HEK293T (cell line): ENCODE measurements around the gene SLC9A9.

ENCODE experiments used
- CTCF ChIA-PET: fragments of 350-600 bp; formaldehyde crosslinking; extraction: SDS; loops from one replicate; lab custom pipeline; 2021; ENCODE audit warnings: antibody characterized with exemption, inconsistent platforms; lab: Yijun Ruan, JAX
- POLR2A ChIA-PET: fragments of 350-600 bp; formaldehyde crosslinking; extraction: SDS; loops from one replicate; lab custom pipeline; 2020; ENCODE audit warnings: antibody characterized with exemption, inconsistent platforms; lab: Yijun Ruan, JAX
- DNase-seq: peaks from one replicate; pipeline ENCODE4 v3.0.0; 2012; ENCODE audit warnings: mixed read lengths; ENCODE audit errors: extremely low spot score
- ARNT ChIP-seq: fragments of 450-650 bp; IDR thresholded peaks from 2 replicates; pipeline ENCODE4 v1.6.1; 2017; ENCODE audit warnings: mild to moderate bottlenecking
- BHLHE40 ChIP-seq: fragments of 450-650 bp; IDR thresholded peaks from 2 replicates; pipeline ENCODE4 v1.6.1; 2016; ENCODE audit warnings: mild to moderate bottlenecking, moderate library complexity, borderline replicate concordance
- CTBP1 ChIP-seq: fragments of 450-650 bp; IDR thresholded peaks from 2 replicates; pipeline ENCODE4 v1.6.1; 2016; ENCODE audit warnings: borderline replicate concordance
- ELF4 ChIP-seq: fragments of 450-650 bp; IDR thresholded peaks from 2 replicates; pipeline ENCODE4 v1.6.1; 2017; ENCODE audit warnings: antibody characterized with exemption
- FOXA1 ChIP-seq: fragments of 450-650 bp; IDR thresholded peaks from 2 replicates; pipeline ENCODE4 v1.6.1; 2016; ENCODE audit warnings: mild to moderate bottlenecking
- FOXK2 ChIP-seq: fragments of 450-650 bp; IDR thresholded peaks from 2 replicates; pipeline ENCODE4 v1.6.1; 2016; ENCODE audit warnings: mild to moderate bottlenecking
- FOXM1 ChIP-seq: fragments of 450-650 bp; IDR thresholded peaks from 2 replicates; pipeline ENCODE4 v1.6.1; 2017; ENCODE audit warnings: mild to moderate bottlenecking, borderline replicate concordance
- HDGF ChIP-seq: fragments of 450-650 bp; IDR thresholded peaks from 2 replicates; pipeline ENCODE4 v1.6.1; 2017; ENCODE audit warnings: antibody characterized with exemption, borderline replicate concordance
- L3MBTL2 ChIP-seq: fragments of 450-650 bp; conservative IDR thresholded peaks from 2 replicates; pipeline ENCODE4 v1.6.1; 2016; ENCODE audit warnings: mild to moderate bottlenecking
- LEF1 ChIP-seq: fragments of 450-650 bp; IDR thresholded peaks from 2 replicates; pipeline ENCODE4 v1.6.1; 2017; ENCODE audit warnings: mild to moderate bottlenecking, borderline replicate concordance
- NFRKB ChIP-seq: fragments of 450-650 bp; IDR thresholded peaks from 2 replicates; pipeline ENCODE4 v1.6.1; 2016; ENCODE audit warnings: mild to moderate bottlenecking, moderate library complexity
- SP1 ChIP-seq: fragments of 450-650 bp; IDR thresholded peaks from 2 replicates; pipeline ENCODE4 v1.6.1; 2017
- SUZ12 ChIP-seq: fragments of 450-650 bp; IDR thresholded peaks from 2 replicates; pipeline ENCODE4 v1.6.1; 2016; ENCODE audit warnings: mild to moderate bottlenecking
- TARDBP ChIP-seq: fragments of 450-650 bp; IDR thresholded peaks from 2 replicates; pipeline ENCODE4 v1.6.1; 2016
- ZNF384 ChIP-seq: fragments of 450-650 bp; IDR thresholded peaks from 2 replicates; pipeline ENCODE4 v1.6.1; 2016
- TF ChIP-seq, protein P1 (sequence below): fragments of 450-650 bp; IDR thresholded peaks from 2 replicates; pipeline ENCODE4 v1.6.1; 2016

SLC9A9 gene

DNA sequence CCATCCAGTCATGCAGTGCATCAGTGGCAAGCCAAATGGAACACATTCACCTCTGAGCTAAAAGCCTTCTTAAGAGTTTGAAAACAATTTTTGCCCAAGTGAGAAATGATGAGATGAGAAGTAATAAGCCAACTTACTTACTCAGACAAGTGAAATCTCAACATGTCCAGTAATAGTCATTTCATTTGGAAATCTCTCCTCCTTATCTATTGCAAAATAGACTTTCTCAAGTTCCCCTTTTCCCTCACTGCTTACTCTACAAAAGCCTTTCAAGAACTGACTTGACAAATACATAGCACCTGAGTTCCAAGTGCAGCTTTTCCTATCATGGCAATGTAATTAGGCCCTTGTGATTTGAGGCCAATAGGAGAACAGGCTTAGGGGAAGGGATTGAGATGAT is 282.3 kb downstream of the SLC9A9 start:
- DNase-seq = no peak
- ChIA-PET POLR2A (no interaction called here), CTCF (no interaction called here)
- TF ChIP-seq L3MBTL2 = no peak
- TF ChIP-seq SUZ12 = no peak
- no peak for TF ChIP-seq FOXM1
- no peak for TF ChIP-seq LEF1
- no peak for TF ChIP-seq FOXK2
- no peak for TF ChIP-seq FOXA1
- TF ChIP-seq BHLHE40 = no peak
- no peak for TF ChIP-seq SP1

DNA sequence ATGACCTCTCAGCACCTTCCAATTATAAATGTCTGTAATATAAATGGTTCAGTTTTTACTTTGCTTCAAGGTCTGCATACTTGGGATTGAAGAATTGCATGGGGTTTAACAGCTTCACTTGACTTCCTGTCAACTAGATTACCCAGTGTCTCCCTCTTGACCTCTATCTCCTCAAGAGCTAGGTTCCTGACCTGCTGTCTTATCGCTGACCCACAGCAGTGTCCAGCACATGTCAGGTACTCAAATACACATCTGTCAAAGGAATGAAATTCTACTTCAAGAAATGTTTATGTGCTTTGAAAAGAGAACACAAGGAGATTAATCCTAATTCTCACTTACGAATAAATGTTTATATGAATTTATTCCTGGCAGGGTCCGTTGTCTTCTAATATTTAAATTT is 284.5 kb downstream of the SLC9A9 start:
- DNase-seq = no peak
- POLR2A ChIA-PET = no interaction called here
- TF ChIP-seq FOXA1 (no peak), FOXM1 (no peak), L3MBTL2 (no peak), ELF4 (no peak), FOXK2 (no peak), TARDBP (no peak), NFRKB (no peak), LEF1 (no peak), ARNT (no peak), ZNF384 (no peak), CTBP1 (no peak), SUZ12 (no peak), SP1 (no peak), HDGF (no peak), BHLHE40 (no peak)
- TF ChIP-seq, protein P1, sequence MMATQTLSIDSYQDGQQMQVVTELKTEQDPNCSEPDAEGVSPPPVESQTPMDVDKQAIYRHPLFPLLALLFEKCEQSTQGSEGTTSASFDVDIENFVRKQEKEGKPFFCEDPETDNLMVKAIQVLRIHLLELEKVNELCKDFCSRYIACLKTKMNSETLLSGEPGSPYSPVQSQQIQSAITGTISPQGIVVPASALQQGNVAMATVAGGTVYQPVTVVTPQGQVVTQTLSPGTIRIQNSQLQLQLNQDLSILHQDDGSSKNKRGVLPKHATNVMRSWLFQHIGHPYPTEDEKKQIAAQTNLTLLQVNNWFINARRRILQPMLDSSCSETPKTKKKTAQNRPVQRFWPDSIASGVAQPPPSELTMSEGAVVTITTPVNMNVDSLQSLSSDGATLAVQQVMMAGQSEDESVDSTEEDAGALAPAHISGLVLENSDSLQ = no peak
- CTCF ChIA-PET = no interaction called here

DNA sequence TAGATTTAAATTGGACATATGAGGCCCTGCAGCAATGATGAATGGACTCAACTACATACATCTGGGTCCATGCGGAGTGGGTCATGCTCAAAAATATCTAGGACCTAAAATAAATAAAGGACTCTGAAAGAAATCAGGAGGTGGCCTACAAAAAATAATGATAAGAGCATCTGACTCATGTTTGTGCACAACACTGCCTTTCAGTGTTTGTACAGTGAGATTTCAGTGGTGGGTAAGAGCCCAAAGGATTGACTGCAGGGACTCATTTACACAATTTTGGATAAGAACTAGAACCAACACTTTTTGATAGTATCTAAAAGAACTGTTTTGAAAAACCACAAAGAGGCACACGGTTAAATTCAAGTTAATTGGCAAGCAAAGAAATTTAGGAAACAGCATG is 285.5 kb downstream of the SLC9A9 start:
- no peak for DNase-seq
- POLR2A ChIA-PET = no interaction called here
- CTCF ChIA-PET = no interaction called here
- TF ChIP-seq FOXK2 (no peak), CTBP1 (no peak), ARNT (no peak), FOXM1 (no peak), SUZ12 (no peak), HDGF (no peak), L3MBTL2 (no peak), SP1 (no peak), ZNF384 (no peak)

DNA sequence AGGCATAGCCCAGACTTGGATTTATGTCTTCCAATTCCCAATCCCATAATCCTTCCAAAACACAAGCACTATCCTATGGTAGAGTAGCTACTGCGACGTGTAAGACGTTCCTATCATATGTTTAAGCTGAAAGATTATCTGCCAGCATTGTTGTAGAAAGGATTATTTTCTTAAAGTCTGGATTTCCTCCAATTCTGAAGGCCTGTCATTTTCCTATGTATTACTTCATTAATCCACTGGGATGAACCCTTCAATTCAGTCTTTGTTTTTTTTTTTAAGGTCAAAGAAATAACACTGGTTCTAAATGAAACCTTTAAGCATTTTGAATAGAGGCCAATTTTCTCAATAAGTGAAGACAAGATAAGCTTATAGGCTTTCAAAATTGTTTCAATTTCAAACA is 289.0 kb downstream of the SLC9A9 start:
- ChIA-PET POLR2A (no interaction called here), CTCF (no interaction called here)
- TF ChIP-seq SP1 (no peak), LEF1 (no peak)
- no peak for DNase-seq

DNA sequence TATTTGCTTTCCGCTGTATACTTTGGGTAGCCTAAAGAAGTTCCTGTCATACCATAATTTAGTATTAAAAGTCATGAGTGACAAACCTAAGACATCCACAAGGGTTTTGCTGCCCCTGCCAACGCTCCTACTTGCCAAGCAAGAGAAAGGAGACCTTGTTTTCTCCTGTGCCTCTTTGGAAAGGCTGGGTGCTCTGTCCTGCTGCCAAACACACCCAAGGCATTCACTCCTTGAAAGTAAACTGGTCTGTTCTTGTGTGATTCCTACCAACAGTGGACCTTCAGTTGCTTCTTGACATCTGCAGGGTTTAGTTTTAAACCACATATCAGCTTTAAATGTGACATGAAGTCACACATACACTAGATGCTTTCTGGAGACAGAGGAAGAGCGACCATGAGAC is 295.4 kb downstream of the SLC9A9 start:
- no peak for DNase-seq
- ChIA-PET CTCF (no interaction called here), POLR2A (no interaction called here)
- TF ChIP-seq CTBP1 (no peak), SUZ12 (no peak), ELF4 (no peak), ARNT (no peak), ZNF384 (no peak), TARDBP (no peak), HDGF (no peak), FOXM1 (no peak), BHLHE40 (no peak), FOXA1 (no peak), SP1 (no peak), FOXK2 (no peak)
- TF ChIP-seq, protein P1 = no peak

DNA sequence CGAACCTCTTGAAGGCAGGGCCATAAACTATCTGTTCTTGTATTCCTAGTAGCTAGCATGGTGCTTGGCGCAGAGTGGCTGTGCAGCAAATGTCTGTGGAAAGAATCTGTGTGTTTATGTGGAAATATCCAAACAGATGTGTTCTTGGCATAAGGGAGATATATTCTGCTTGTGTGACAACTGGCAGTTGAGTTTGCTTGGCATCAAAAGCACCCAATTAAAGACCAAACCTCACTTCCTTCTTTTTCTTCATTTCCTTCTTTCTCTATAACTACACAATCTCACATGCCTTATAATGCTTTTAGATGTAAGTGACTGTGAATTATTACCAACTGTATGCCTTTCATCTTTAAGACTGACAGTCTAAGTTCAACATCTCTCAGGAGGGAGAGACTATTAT is 296.5 kb downstream of the SLC9A9 start:
- POLR2A ChIA-PET = no interaction called here
- CTCF ChIA-PET = interaction anchor here (0.9 kb wide), 1 partner anchor 123 kb away, joined by 3 read pairs; no protein-coding TSS in a partner anchor

DNA sequence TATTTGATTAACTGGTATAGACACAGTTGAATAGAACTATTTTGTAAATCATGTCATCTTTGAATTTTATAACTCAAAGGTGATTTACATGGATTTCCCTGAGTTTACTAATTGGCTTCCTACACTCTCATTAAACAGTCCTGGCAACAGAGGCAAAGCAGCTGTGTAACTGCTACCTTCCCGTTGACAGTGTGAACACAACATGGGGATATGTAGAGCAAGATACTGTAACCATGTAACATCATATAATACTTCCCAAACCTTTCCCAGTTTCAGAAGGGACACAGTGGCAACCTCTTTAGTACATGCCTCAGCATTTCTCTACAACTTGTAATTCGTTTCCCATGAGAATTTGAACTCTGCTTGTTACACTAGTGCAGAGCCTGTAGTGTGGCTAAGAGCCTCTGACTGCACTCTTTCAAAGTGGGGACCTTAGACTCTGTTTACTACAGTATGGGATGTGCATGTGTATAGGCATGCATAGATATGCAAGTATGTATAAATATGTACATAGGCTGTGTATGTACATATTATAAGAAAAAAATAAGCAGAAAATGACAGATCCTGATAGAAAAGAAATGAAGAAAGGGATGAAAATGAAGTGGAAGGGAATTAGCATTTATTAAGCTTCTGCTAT is 299.3 kb downstream of the SLC9A9 start:
- CTCF ChIA-PET = no interaction called here
- no peak for DNase-seq

More for the DNA sequence above, 296.5 kb downstream of the SLC9A9 start:
- DNase-seq = no peak
- TF ChIP-seq ZNF384 (no peak), HDGF (no peak)

More for the DNA sequence above, 299.3 kb downstream of the SLC9A9 start:
- TF ChIP-seq ZNF384 (no peak), ELF4 (no peak), ARNT (no peak), L3MBTL2 (no peak), SUZ12 (no peak)
- POLR2A ChIA-PET = no interaction called here
